ENCODE data around the gene CHST15. TPM values are rescaled to one million over a fixed set of nuclear protein-coding genes. Genes with fewer than 3 reads are reported as not detected.
A peak's percentile ranks its signal among the peaks of the same experiment; 100 is the strongest.

Gene CHST15
- total and polyA plus RNA-seq, 8 donors: 4.8 to 17.3 (median 12.4) TPM

GRCh38 chr10:124033887-124034218, 59.5 kb downstream of the CHST15 start:
- no peaks in the 10 kb centered on the region for H3K27me3 ChIP-seq
- no peak overlapping the region for H3K4me3 ChIP-seq
- FAIRE-seq (no peak), DNase-seq (no peak), ATAC-seq (no peak)
- intact Hi-C loops (cut with DNase I): no loop called here
- no peaks in the 10 kb centered on the region for H3K4me1 ChIP-seq
- 48 to 53% methylated on average over 8 of the region's 8 CpGs for WGBS, 2 donors
- no peaks in the 10 kb centered on the region for H3K36me3 ChIP-seq
- no peaks in the 10 kb centered on the region for H3K9me3 ChIP-seq
- H3K27ac ChIP-seq: no peak overlapping the region
- no peak for TF ChIP-seq CTCF (IDR thresholded peaks at IDR 0.05)

- no peak overlapping the region for H3K27ac ChIP-seq
- FAIRE-seq (no peak), DNase-seq (no peak), ATAC-seq (peak in 2 of 4 donors; percentile 36 to 44)
- H3K36me3 ChIP-seq: no peaks in the 10 kb centered on the region
- WGBS, 2 donors: 47 to 51% methylated on average over 15 of the region's 15 CpGs
- no peak overlapping the region for H3K4me3 ChIP-seq
- TF ChIP-seq CTCF (IDR thresholded peaks at IDR 0.05): no peak
- H3K9me3 ChIP-seq: no peaks in the 10 kb centered on the region
- H3K4me1 ChIP-seq: no peaks in the 10 kb centered on the region
- H3K27me3 ChIP-seq: no peaks in the 10 kb centered on the region
- intact Hi-C loops (cut with DNase I): no loop called here
Measured at GRCh38 chr10:124032971-124033886, 60.2 kb downstream of the CHST15 start.

GRCh38 chr10:124032087-124032935, 61.1 kb downstream of the CHST15 start:
- Histone ChIP-seq H3K9me3 (no peaks in the 10 kb centered on the region), H3K36me3 (no peaks in the 10 kb centered on the region), H3K27ac (no peak overlapping the region), H3K27me3 (no peaks in the 10 kb centered on the region), H3K4me1 (no peaks in the 10 kb centered on the region), H3K4me3 (no peak overlapping the region)
- no peak for FAIRE-seq
- intact Hi-C loops (cut with DNase I): no loop called here
- no peak for DNase-seq
- no peak for ATAC-seq
- WGBS, 2 donors: 59 to 61% methylated on average over 8 of the region's 8 CpGs
- no peak for TF ChIP-seq CTCF (IDR thresholded peaks at IDR 0.05)

GRCh38 chr10:124030492-124031110, 62.8 kb downstream of the CHST15 start:
- WGBS, 2 donors: 58 to 63% methylated on average over 15 of the region's 15 CpGs
- H3K4me3 ChIP-seq: no peak overlapping the region
- DNase-seq: no peak
- H3K27ac ChIP-seq: no peak overlapping the region
- H3K4me1 ChIP-seq: no peaks in the 10 kb centered on the region
- ATAC-seq: no peak
- no peak for FAIRE-seq
- no peaks in the 10 kb centered on the region for H3K36me3 ChIP-seq
- intact Hi-C loops (cut with DNase I): no loop called here
- TF ChIP-seq CTCF (IDR thresholded peaks at IDR 0.05): no peak
- no peaks in the 10 kb centered on the region for H3K9me3 ChIP-seq
- H3K27me3 ChIP-seq: no peaks in the 10 kb centered on the region
